A673 (cell line): ENCODE results near the gene ACAD9. TPM values are rescaled to one million over a fixed set of nuclear protein-coding genes. Genes with fewer than 3 reads are reported as not detected.

Source experiments
- BruUV-seq: library from RNA; stranded (reverse); fragments of 400-500 nt; replicated peaks from 2 replicates; lab custom pipeline; 2021; lab: Mats Ljungman, UMichigan
- CTCF ChIA-PET: fragments of 300-600 bp; sonication (Branson Sonifier 250); formaldehyde crosslinking; loops from one replicate; lab custom pipeline; 2022; ENCODE audit warnings: antibody characterized with exemption; lab: Charles Lee
- POLR2A ChIA-PET: fragments of 300-600 bp; sonication (Branson Sonifier 250); formaldehyde crosslinking; loops from one replicate; lab custom pipeline; 2022; ENCODE audit warnings: antibody characterized with exemption; ENCODE audit not compliant: low non-redundant PET; lab: Charles Lee
- DNase-seq: peaks from one replicate; pipeline ENCODE4 v3.0.0-alpha.2; 2015; ENCODE audit warnings: low spot score
- H3K27ac ChIP-seq: fragments of 200-600 bp; sonication (generic); 2 replicates; pipeline ENCODE4 v1.5.1; 2016; ENCODE audit warnings: mixed run types, low read depth, mild to moderate bottlenecking, mixed read lengths, antibody characterized with exemption, low read length; ENCODE audit not compliant: poor library complexity, severe bottlenecking
- H3K27me3 ChIP-seq: fragments of 200-600 bp; sonication (generic); replicated peaks from 2 replicates; pipeline ENCODE4 v1.6.1; 2017; ENCODE audit warnings: mixed run types, low read depth, mild to moderate bottlenecking, mixed read lengths, antibody characterized with exemption, low read length; ENCODE audit not compliant: insufficient read depth, poor library complexity
- H3K36me3 ChIP-seq: fragments of 200-600 bp; sonication (generic); 2 replicates; pipeline ENCODE4 v1.6.1; 2016; ENCODE audit warnings: mixed run types, mild to moderate bottlenecking, mixed read lengths, antibody characterized with exemption, low read length; ENCODE audit not compliant: insufficient read depth, poor library complexity, severe bottlenecking
- H3K4me1 ChIP-seq: fragments of 200-600 bp; sonication (generic); 2 replicates; pipeline ENCODE4 v1.6.1; 2017; ENCODE audit warnings: mixed run types, mild to moderate bottlenecking, mixed read lengths, antibody characterized with exemption, low read length; ENCODE audit not compliant: insufficient read depth, poor library complexity, severe bottlenecking
- H3K4me3 ChIP-seq: fragments of 200-600 bp; sonication (generic); 2 replicates; pipeline ENCODE4 v1.5.1; 2016; ENCODE audit warnings: low read depth, mixed run types, mild to moderate bottlenecking, mixed read lengths, low read length; ENCODE audit not compliant: poor library complexity, severe bottlenecking
- H3K9me3 ChIP-seq: fragments of 200-600 bp; sonication (generic); 2 replicates; pipeline ENCODE4 v1.6.1; 2016; ENCODE audit warnings: mixed run types, low read depth, mild to moderate bottlenecking, mixed read lengths, antibody characterized with exemption, low read length; ENCODE audit not compliant: poor library complexity, severe bottlenecking
- CTCF ChIP-seq: fragments of 300-800, 200-600 bp; sonication (generic); conservative IDR thresholded peaks from 2 replicates; pipeline ENCODE4 v1.5.1; 2017; ENCODE audit warnings: low read depth, mild to moderate bottlenecking, antibody characterized with exemption, low read length, moderate library complexity, mixed read lengths
- EZH2 ChIP-seq: fragments of 200-600 bp; sonication (generic); IDR thresholded peaks from 2 replicates; pipeline ENCODE4 v1.6.1; 2017; ENCODE audit warnings: borderline replicate concordance, low read depth, mild to moderate bottlenecking, mixed read lengths, antibody characterized with exemption, low read length; ENCODE audit not compliant: poor library complexity, severe bottlenecking
- intact Hi-C: fragments of 100-400 bp; cut with micrococcal nuclease; formaldehyde crosslinking; loops from one replicate; pipeline ENCODE4 v1.10.0; 2022; ENCODE audit not compliant: unreplicated experiment
- total RNA-seq: library from RNA; stranded (reverse); gene quantifications from 2 replicates; pipeline ENCODE4 v1.2.3, GENCODE V29; 2021

The ACAD9 gene
- total RNA-seq, 1 experiment from 2014 or later: 54.5 TPM

- BruUV-seq: no TSS peak
- H3K36me3 ChIP-seq: no peaks in the 10 kb centered on the region
- no peak overlapping the region for H3K27ac ChIP-seq
- H3K9me3 ChIP-seq: peaks cover 20% of the 10 kb centered on the region
- no peak overlapping the region for H3K4me3 ChIP-seq
- ChIA-PET CTCF (no interaction called here), POLR2A (no interaction called here)
- intact Hi-C loops: no loop called here
- no peak for TF ChIP-seq EZH2
- no peak for TF ChIP-seq CTCF
- no peaks in the 10 kb centered on the region for H3K4me1 ChIP-seq
- no peak for DNase-seq
- H3K27me3 ChIP-seq: no peaks in the 10 kb centered on the region
These were observed 19.8 kb upstream of the ACAD9 start for GRCh38 chr3:128859630-128860029.

GRCh38 chr3:128861491-128861890, 17.9 kb upstream of the ACAD9 start:
- Histone ChIP-seq H3K27ac (no peak overlapping the region), H3K4me1 (peaks cover 4% of the 10 kb centered on the region), H3K9me3 (peaks cover 20% of the 10 kb centered on the region), H3K36me3 (no peaks in the 10 kb centered on the region), H3K4me3 (no peak overlapping the region), H3K27me3 (no peaks in the 10 kb centered on the region)
- CTCF ChIA-PET: no interaction called here
- intact Hi-C loops: no loop called here
- POLR2A ChIA-PET: no interaction called here
- no peak for DNase-seq
- BruUV-seq: no TSS peak
- TF ChIP-seq CTCF (no peak), EZH2 (no peak)

DNA sequence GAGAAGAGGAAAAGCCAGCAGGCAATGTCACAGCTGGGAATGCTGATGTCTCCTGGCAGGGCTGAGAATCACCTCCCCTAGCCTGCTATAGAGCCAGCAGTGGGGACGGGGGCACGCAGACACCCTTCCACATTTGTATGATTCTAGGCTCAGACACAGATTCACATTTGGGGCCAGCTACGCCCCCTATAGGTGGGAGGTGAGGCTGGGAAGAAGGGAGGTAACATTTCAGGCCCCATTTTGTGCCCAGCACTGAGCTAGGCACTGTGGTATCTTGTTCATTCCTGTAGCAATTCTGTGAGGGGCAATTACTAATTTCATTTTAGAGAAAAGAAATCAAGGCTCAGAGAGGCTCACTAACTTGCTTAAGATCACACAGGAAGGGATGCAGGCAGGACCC, 15.9 kb upstream of the ACAD9 start:
- CTCF ChIA-PET: no interaction called here
- POLR2A ChIA-PET: no interaction called here

More for the DNA sequence above, 15.9 kb upstream of the ACAD9 start:
- H3K27ac ChIP-seq: no peak overlapping the region
- intact Hi-C loops: no loop called here
- H3K9me3 ChIP-seq: peaks cover 17% of the 10 kb centered on the region
- no peaks in the 10 kb centered on the region for H3K27me3 ChIP-seq
- BruUV-seq: no TSS peak
- no peak for DNase-seq
- H3K4me3 ChIP-seq: no peak overlapping the region
- no peaks in the 10 kb centered on the region for H3K36me3 ChIP-seq
- H3K4me1 ChIP-seq: peaks cover 4% of the 10 kb centered on the region
- TF ChIP-seq CTCF (peak; percentile 48), EZH2 (no peak)
